Subcutaneous adipose tissue (tissue), 4 donors: ENCODE measurements around the gene XCL2. TPM values are rescaled to one million over a fixed set of nuclear protein-coding genes. Genes with fewer than 3 reads are reported as not detected.

Source experiments
- CTCF ChIP-seq: fragments of 450-650 bp; IDR thresholded peaks from one replicate; pipeline ENCODE4 v1.5.1; 2016; ENCODE audit warnings: low read depth, mild to moderate bottlenecking, control low read depth, antibody characterized with exemption, moderate library complexity
- total RNA-seq, 4 donors: library from RNA; depleted of rRNA; stranded (reverse); fragments of >200 nt; gene quantifications; one replicate each; pipeline ENCODE4 v1.1.0, GENCODE V29; 2016

The XCL2 gene
- total RNA-seq, 4 donors from 2014 or later, result 4.1 TPM; not detected in 3

GRCh38 chr1:168521401-168522000 lies 22.3 kb downstream of the XCL2 start:
- no peak for TF ChIP-seq CTCF

- no peak for TF ChIP-seq CTCF
Measured at GRCh38 chr1:168520832-168521231, 23.0 kb downstream of the XCL2 start.

DNA sequence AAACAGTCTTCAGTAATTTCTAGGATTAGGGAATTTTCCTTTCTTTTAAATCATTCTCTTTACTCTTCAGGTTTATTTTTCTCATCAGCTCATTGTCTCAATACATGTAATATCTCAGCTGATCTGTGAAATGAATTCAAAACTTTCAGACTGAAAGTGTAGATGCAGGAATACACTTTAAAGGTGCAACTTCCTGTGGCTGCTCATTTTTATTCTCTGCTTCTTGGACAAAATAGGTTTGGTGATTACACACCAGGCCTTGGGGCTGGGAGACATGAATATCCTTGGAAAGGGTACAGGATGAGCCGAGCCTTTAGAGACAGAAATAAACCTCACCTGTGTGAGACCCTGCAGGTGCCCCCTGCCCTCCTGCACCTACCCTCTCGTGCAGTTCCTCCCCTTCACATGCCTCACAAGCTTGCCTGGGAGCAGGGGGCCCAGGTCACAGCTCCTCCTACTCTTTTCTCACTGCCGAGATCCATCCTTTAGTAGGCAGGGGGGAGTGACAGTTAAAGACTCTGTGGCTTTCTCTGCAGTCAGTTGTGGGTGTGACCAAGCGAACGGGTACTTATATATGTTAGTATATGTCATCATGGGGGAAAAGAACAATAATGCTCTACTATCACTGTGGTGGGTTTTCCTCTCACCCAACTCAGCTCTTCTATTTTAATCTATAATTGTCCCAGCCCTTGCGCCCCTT lies 23.6 kb downstream of the XCL2 start:
- TF ChIP-seq CTCF, result no peak

DNA sequence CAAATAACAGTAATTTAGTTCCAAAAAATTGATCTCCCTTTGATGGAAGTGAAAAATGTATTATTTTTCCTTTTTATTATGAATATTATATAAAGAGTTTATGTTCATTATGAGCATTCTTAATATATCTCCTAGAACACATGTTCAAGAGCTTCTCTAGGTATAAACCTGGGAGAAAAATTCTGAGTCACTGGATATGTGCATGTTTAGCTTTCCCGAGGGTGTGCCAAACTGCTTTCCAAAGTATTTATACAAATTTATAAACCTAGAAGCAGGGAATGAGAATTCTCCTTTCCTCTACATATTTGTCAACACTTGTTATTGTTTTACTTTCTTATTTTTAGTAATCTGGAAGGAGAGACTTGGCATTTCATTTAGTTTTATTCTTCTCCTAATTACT lies 25.0 kb downstream of the XCL2 start:
- no peak for TF ChIP-seq CTCF

DNA sequence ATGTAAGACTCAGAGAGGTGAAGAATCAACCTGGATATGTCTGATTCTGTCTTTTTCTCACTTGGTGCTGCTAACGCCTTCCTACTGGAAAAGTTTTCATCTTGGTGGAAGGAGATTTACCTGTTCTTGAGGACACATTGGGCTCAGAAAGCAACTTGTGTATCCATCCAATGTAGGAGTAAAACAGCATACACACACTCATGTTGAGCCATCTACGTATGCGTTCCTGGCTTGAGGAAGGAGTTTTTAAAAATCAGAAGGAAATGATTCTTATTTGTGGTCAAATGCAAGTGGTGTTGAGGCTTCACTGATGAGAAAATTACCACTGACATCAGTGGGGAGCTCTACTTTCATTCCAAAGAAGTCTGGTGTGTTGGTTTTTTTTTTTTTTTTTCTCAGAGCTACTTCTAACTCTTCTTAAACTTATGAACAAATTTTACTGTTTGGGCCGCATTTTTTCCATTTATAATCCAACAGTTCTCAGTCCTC lies 25.6 kb downstream of the XCL2 start:
- TF ChIP-seq CTCF, result no peak

DNA sequence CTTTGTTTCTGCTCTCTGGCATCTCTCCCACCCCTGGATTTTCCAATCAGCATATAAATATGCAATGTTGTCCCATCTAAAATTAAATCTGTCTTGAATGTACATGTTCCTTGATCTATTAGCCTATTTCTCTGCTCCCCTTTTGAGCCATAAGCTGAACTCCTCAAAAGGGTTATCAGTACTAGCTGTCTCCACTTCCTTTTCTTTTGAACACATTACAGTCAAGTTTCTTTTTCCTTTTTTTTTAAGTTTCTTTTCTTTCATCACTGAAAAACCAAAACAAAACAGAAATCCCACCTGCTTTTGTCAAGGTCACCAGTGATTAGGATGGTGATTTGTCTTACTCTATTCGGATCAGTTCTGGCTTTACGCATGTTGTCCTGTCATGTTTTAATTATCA lies 29.3 kb downstream of the XCL2 start:
- TF ChIP-seq CTCF, result no peak

DNA sequence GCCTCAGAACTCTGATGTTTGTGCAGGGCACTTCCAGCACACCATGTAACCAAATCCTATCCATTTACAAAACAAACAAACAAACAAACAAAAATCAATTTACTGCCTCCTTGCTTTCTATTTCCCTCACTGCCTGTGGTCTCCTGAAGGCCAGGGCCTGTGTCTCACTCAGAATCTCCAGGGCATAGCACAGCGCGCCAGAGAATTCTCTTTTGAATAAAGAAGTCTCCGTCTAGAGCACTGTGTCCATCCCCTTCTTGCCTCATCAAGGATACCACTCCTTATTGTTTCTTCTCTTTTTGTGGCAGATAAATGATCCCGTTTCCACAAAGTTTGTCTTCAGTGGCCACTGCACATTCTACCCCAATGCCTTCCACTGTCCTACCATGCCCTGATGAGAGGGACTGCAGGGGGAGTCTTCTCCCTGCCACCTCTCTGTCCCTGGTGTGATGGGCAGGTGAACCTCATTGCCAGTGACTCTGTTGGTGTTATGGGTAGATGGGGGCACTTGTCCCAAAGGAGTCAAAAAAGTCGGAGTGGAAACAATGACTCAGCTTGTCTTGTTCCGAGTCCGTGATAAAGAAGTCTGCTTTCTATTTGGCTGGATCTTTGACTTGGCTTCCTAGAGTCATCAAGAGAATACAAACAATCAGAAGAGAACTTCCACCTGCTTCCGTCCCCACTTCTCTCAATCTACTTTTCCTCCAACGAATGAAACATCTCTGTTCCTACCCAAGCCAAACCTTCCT lies 30.0 kb downstream of the XCL2 start:
- TF ChIP-seq CTCF, result no peak
